Measurements from ENCODE around the gene ALDH3A2.

The ALDH3A2 gene

GRCh38 chr17:19648475-19649273, at the start of gene ALDH3A2:
ALDH3A2 (plus strand) TSS chr17:19648751; CDS start chr17:19648972, 221 bp downstream.
- DNase-seq, result peak; percentile 98

GRCh38 chr17:19610311-19610710, 38.2 kb upstream of the ALDH3A2 start:
- DNase-seq, result no peak

- DNase-seq, result no peak
Measured at GRCh38 chr17:19610879-19611278, 37.7 kb upstream of the ALDH3A2 start.

- DNase-seq, result no peak
Measured at GRCh38 chr17:19613979-19614378, 34.6 kb upstream of the ALDH3A2 start.

- no peak for DNase-seq
Measured at GRCh38 chr17:19614900-19615299, 33.7 kb upstream of the ALDH3A2 start.

- no peak for DNase-seq
Measured at GRCh38 chr17:19618015-19618414, 30.5 kb upstream of the ALDH3A2 start.

- DNase-seq, result no peak
Measured at GRCh38 chr17:19619705-19620325, 28.7 kb upstream of the ALDH3A2 start.

- DNase-seq, result no peak
Measured at GRCh38 chr17:19621697-19622096, 26.9 kb upstream of the ALDH3A2 start.

GRCh38 chr17:19626079-19626478, 22.5 kb upstream of the ALDH3A2 start:
- DNase-seq, result no peak

GRCh38 chr17:19629449-19629848, 19.1 kb upstream of the ALDH3A2 start:
- no peak for DNase-seq

GRCh38 chr17:19630035-19630434, 18.5 kb upstream of the ALDH3A2 start:
- no peak for DNase-seq

- DNase-seq, result no peak
Measured at GRCh38 chr17:19630661-19631060, 17.9 kb upstream of the ALDH3A2 start.

- no peak for DNase-seq
Measured at GRCh38 chr17:19631905-19632304, 16.6 kb upstream of the ALDH3A2 start.

GRCh38 chr17:19641687-19642372, 6.7 kb upstream of the ALDH3A2 start:
- no peak for DNase-seq

GRCh38 chr17:19642373-19642893, 6.1 kb upstream of the ALDH3A2 start:
- no peak for DNase-seq

- no peak for DNase-seq
Measured at GRCh38 chr17:19644493-19645210, 3.9 kb upstream of the ALDH3A2 start.

GRCh38 chr17:19645734-19646201, 2.8 kb upstream of the ALDH3A2 start:
- DNase-seq, result peak; percentile 73

GRCh38 chr17:19646788-19647696, 1.5 kb upstream of the ALDH3A2 start:
- no peak for DNase-seq

- peak; percentile 71 for DNase-seq
Measured at GRCh38 chr17:19647697-19648474, 665 bp upstream of the ALDH3A2 start.

GRCh38 chr17:19649274-19649541, 657 bp downstream of the ALDH3A2 start:
- DNase-seq, result no peak

- no peak for DNase-seq
Measured at GRCh38 chr17:19650826-19651225, 2.3 kb downstream of the ALDH3A2 start.

Measured in midbrain (tissue), 1 donor.